Trophoblast cell (in vitro differentiated cells and primary cell): ENCODE data around the gene LMBRD1.
A peak's percentile ranks its signal among the peaks of the same experiment; 100 is the strongest.
"Not testable (repeated sequence)": the region's sequence is repeated elsewhere in the genome, so short reads cannot be mapped to it uniquely, and the experiment has no call there.

Experiments used
- DNase-seq, 2 donors: peaks; one replicate each; pipeline ENCODE4 v3.0.0-alpha.2; 2016
- H2AFZ ChIP-seq: 2 replicates; pipeline ENCODE4 v1.6.1; 2013; ENCODE audit warnings: low read length, moderate library complexity, mild to moderate bottlenecking; ENCODE audit not compliant: insufficient read depth, poor library complexity
- H2AK5ac ChIP-seq: 2 replicates; pipeline ENCODE4 v1.6.1; 2013; ENCODE audit warnings: mild to moderate bottlenecking, low read length
- H2BK120ac ChIP-seq: 2 replicates; pipeline ENCODE4 v1.6.1; 2013; ENCODE audit warnings: low read length, mild to moderate bottlenecking, moderate library complexity; ENCODE audit not compliant: insufficient read depth, poor library complexity
- H2BK12ac ChIP-seq: 2 replicates; pipeline ENCODE4 v1.6.1; 2013; ENCODE audit warnings: mild to moderate bottlenecking, low read length, moderate library complexity
- H2BK5ac ChIP-seq: 2 replicates; pipeline ENCODE4 v1.6.1; 2013; ENCODE audit warnings: low read length, low read depth, moderate library complexity, mild to moderate bottlenecking; ENCODE audit not compliant: poor library complexity
- H3K14ac ChIP-seq: 2 replicates; pipeline ENCODE4 v1.6.1; 2013; ENCODE audit warnings: mild to moderate bottlenecking, low read length
- H3K18ac ChIP-seq: 2 replicates; pipeline ENCODE4 v1.6.1; 2013; ENCODE audit warnings: mild to moderate bottlenecking, low read length
- H3K23ac ChIP-seq: 2 replicates; pipeline ENCODE4 v1.6.1; 2013; ENCODE audit warnings: low read length
- H3K27ac ChIP-seq: 2 replicates; pipeline ENCODE4 v1.5.1; 2013; ENCODE audit warnings: low read depth, mild to moderate bottlenecking, inconsistent platforms, low read length, moderate library complexity
- H3K27me3 ChIP-seq: 2 replicates; pipeline ENCODE4 v1.6.1; 2013; ENCODE audit warnings: inconsistent platforms, mild to moderate bottlenecking, low read length, moderate library complexity; ENCODE audit not compliant: insufficient read depth
- H3K36me3 ChIP-seq, 2 experiments: 1 replicate in 1 of 2; 2 replicates in 1 of 2; pipeline ENCODE4 v1.6.1; 2013; ENCODE audit warnings: low read length in 2 of 2, mild to moderate bottlenecking in 2 of 2, moderate library complexity in 1 of 2; ENCODE audit not compliant: insufficient read depth in 2 of 2, control insufficient read depth in 1 of 2
- H3K4ac ChIP-seq: 2 replicates; pipeline ENCODE4 v1.6.1; 2013; ENCODE audit warnings: low read depth, mild to moderate bottlenecking, low read length, moderate library complexity
- H3K4me1 ChIP-seq, 2 experiments: 1 replicate in 1 of 2; 2 replicates in 1 of 2; pipeline ENCODE4 v1.6.1; 2013; ENCODE audit warnings: low read length in 2 of 2, mild to moderate bottlenecking in 2 of 2, moderate library complexity in 1 of 2; ENCODE audit not compliant: insufficient read depth in 2 of 2, control insufficient read depth in 1 of 2
- H3K4me2 ChIP-seq: 2 replicates; pipeline ENCODE4 v1.6.1; 2013; ENCODE audit warnings: inconsistent platforms, mild to moderate bottlenecking, low read length, moderate library complexity
- H3K4me3 ChIP-seq: 2 replicates; pipeline ENCODE4 v1.5.1; 2013; ENCODE audit warnings: mild to moderate bottlenecking, low read depth, low read length, inconsistent platforms
- H3K79me1 ChIP-seq: one replicate; pipeline ENCODE4 v1.6.1; 2013; ENCODE audit warnings: low read length
- H3K79me2 ChIP-seq: 2 replicates; pipeline ENCODE4 v1.6.1; 2013; ENCODE audit warnings: low read length, mild to moderate bottlenecking; ENCODE audit not compliant: control insufficient read depth, insufficient read depth, poor library complexity
- H3K9ac ChIP-seq: 2 replicates; pipeline ENCODE4 v1.6.1; 2013; ENCODE audit warnings: mild to moderate bottlenecking, low read length
- H3K9me3 ChIP-seq: 2 replicates; pipeline ENCODE4 v1.6.1; 2013; ENCODE audit warnings: low read depth, mild to moderate bottlenecking, control low read depth, inconsistent platforms, low read length; ENCODE audit not compliant: insufficient read depth
- H4K12ac ChIP-seq: 2 replicates; pipeline ENCODE4 v1.6.1; 2013; ENCODE audit warnings: low read depth, mild to moderate bottlenecking, low read length, moderate library complexity
- H4K8ac ChIP-seq: 2 replicates; pipeline ENCODE4 v1.6.1; 2013; ENCODE audit warnings: low read depth, mild to moderate bottlenecking, low read length, moderate library complexity
- H4K91ac ChIP-seq: one replicate; pipeline ENCODE4 v1.6.1; 2013; ENCODE audit warnings: low read depth, mild to moderate bottlenecking, low read length, moderate library complexity
- WGBS: extraction: QIAGEN DNeasy Blood & Tissue Kit; methylation state at CpG from one replicate; pipeline ENCODE4 v1.1.7; 2013; ENCODE audit warnings: missing lambda C conversion rate; ENCODE audit not compliant: insufficient read length, insufficient coverage; ENCODE audit errors: extremely low coverage; 5-methylcytosine and 5-hydroxymethylcytosine counted together

The LMBRD1 gene

DNA sequence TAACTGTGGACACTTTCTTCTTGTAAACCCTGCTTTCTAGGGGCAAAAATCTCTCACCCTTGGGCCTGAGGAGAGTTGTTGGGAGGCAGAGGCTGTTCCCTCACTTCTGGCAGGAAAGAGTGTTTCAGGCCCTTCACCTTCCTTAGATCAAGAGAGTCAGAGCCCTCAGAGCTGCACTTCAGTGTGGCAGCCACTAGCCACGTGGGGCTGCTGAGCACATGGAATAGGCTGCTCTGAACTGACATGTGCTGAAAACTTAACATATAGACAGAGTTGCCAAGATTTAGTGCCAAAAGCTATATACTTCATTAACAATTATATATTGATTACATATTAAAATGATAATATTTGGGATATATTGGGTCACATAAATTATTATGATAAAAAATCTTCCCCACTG, 4.4 kb upstream of the LMBRD1 start:
- H3K79me2 ChIP-seq, result peaks cover 4% of the 10 kb centered on the region
- no CpG with 5 or more reads among the region's 1 CpG for WGBS
- no peak overlapping the region for H3K4me3 ChIP-seq
- H3K36me3 ChIP-seq, result no peaks in the 10 kb centered on the region
- peak overlapping the region; percentile 18 for H2BK12ac ChIP-seq
- H4K8ac ChIP-seq, result peak overlapping the region; percentile 80
- no peak overlapping the region for H3K18ac ChIP-seq
- no peaks in the 10 kb centered on the region for H3K9me3 ChIP-seq
- H3K4me1 ChIP-seq, result peaks cover 0 to 3% of the 10 kb centered on the region in 2 experiments
- H4K91ac ChIP-seq, result peak overlapping the region; percentile 11
- H4K12ac ChIP-seq, result no peak overlapping the region
- no peak overlapping the region for H3K4me2 ChIP-seq
- DNase-seq, result no peak
- no peak overlapping the region for H2BK120ac ChIP-seq
- H3K27ac ChIP-seq, result no peak overlapping the region
- H3K27me3 ChIP-seq, result no peaks in the 10 kb centered on the region
- no peak overlapping the region for H3K9ac ChIP-seq
- H2AK5ac ChIP-seq, result no peak overlapping the region
- no peak overlapping the region for H3K23ac ChIP-seq
- peaks cover 4% of the 10 kb centered on the region for H3K79me1 ChIP-seq
- H3K4ac ChIP-seq, result no peak overlapping the region
- H3K14ac ChIP-seq, result no peak overlapping the region
- peak overlapping the region; percentile 17 for H2AFZ ChIP-seq
- no peak overlapping the region for H2BK5ac ChIP-seq

GRCh38 chr6:69798796-69799195, 2.0 kb upstream of the LMBRD1 start:
- H3K18ac ChIP-seq, H3K14ac ChIP-seq, H2BK5ac ChIP-seq, H3K36me3 ChIP-seq, H3K79me2 ChIP-seq, H3K79me1 ChIP-seq, H2AK5ac ChIP-seq, H3K23ac ChIP-seq, H3K4me2 ChIP-seq, H3K9ac ChIP-seq, H3K4me1 ChIP-seq, H2AFZ ChIP-seq, H4K91ac ChIP-seq, H3K27ac ChIP-seq, H3K9me3 ChIP-seq, H2BK120ac ChIP-seq, H4K8ac ChIP-seq, H2BK12ac ChIP-seq, H4K12ac ChIP-seq, DNase-seq, H3K4me3 ChIP-seq, H3K4ac ChIP-seq, H3K27me3 ChIP-seq: not testable (repeated sequence)

DNA sequence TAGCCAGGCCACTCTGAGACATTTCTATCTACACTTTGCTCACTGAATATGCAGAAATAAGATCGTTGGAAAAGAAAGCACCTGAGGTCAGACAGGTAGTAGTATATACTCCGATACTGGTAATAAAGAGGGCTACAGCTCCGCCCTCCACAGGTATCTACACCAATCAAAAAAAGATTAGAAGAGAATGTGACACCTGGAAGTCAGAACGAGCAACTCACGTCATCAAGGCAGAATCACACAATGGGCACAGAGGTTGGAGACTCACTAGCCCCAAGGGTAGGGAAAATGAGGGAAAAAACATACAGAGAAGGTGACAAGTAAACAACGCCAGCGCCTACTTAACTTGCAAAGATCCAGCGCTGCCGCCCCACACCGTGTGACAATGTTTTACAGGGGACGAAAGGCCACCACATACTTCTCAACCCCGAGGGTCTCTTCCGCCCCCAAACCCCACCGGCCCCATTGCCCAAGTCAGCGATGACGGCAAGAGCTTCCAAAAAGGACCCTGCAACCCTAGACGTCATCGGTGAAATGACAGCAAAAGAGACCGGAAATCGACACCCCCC, 653 bp downstream of the LMBRD1 start:
- H3K4me2 ChIP-seq, result peak overlapping the region; percentile 77
- H3K4me1 ChIP-seq, result peaks cover 6 to 13% of the 10 kb centered on the region in 2 experiments
- H3K27ac ChIP-seq, result peak overlapping the region; percentile 94
- no peaks in the 10 kb centered on the region for H3K27me3 ChIP-seq
- WGBS, result no CpG with 5 or more reads among the region's 20 CpGs
- H3K9me3 ChIP-seq, result no peaks in the 10 kb centered on the region
- H3K18ac ChIP-seq, result peak overlapping the region; percentile 95
- H3K9ac ChIP-seq, result peak overlapping the region; percentile 99
- peaks cover 16% of the 10 kb centered on the region for H3K79me1 ChIP-seq
- peak overlapping the region; percentile 89 for H2BK5ac ChIP-seq
- peak overlapping the region; percentile 81 for H4K8ac ChIP-seq
- peak overlapping the region; percentile 86 for H2AFZ ChIP-seq
- H2AK5ac ChIP-seq, result peak overlapping the region; percentile 57
- H4K91ac ChIP-seq, result peak overlapping the region; percentile 93
- peak overlapping the region; percentile 45 for H2BK12ac ChIP-seq
- no peak overlapping the region for H3K23ac ChIP-seq
- peak overlapping the region; percentile 83 for H3K4me3 ChIP-seq
- H3K36me3 ChIP-seq, result peaks cover 0 to 2% of the 10 kb centered on the region in 2 experiments
- H4K12ac ChIP-seq, result peak overlapping the region; percentile 83
- H3K4ac ChIP-seq, result peak overlapping the region; percentile 90
- peaks cover 9% of the 10 kb centered on the region for H3K79me2 ChIP-seq
- DNase-seq, result peak; percentile 84 to 91
- peak overlapping the region; percentile 83 for H3K14ac ChIP-seq
- peak overlapping the region; percentile 48 for H2BK120ac ChIP-seq

DNA sequence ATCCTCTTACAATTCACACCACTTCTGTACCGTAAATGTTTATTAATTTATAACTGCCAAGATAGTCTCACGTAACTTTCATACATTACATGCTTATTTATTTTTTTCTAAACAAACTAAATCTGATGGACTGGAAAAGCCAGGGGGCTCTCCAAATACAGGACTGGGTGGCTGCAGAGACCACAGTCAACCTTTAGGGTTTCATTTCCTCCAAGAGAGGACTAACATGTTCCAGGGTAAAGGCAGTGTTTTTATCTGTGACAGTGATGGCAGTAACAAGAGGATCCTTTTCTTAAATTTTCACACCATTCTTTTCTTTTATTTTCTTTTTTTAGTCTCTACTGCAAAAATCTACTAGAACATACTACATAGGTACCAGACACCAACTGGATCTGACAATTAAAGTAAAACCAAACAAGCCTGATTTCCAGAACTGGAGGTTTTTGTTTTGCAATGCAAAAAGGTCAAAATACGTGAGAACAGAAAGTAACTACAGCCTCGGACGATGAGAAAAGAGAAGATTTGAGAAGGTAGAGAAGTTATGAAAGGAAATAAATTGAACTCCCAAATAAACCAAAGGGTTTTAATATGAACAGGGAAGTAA, 1.2 kb downstream of the LMBRD1 start:
- Histone ChIP-seq H3K23ac (no peak overlapping the region), H3K18ac (no peak overlapping the region), H3K79me1 (peaks cover 18% of the 10 kb centered on the region), H3K4me1 (peaks cover 6 to 13% of the 10 kb centered on the region in 2 experiments), H4K91ac (no peak overlapping the region), H2BK12ac (no peak overlapping the region), H3K27me3 (no peaks in the 10 kb centered on the region), H3K9ac (no peak overlapping the region), H3K4ac (peak overlapping the region; percentile 68), H3K9me3 (no peaks in the 10 kb centered on the region), H4K12ac (no peak overlapping the region), H3K79me2 (peaks cover 9% of the 10 kb centered on the region), H4K8ac (no peak overlapping the region), H2AK5ac (no peak overlapping the region), H3K36me3 (peaks cover 0 to 2% of the 10 kb centered on the region in 2 experiments), H3K27ac (peak overlapping the region; percentile 94), H2BK5ac (no peak overlapping the region), H2BK120ac (no peak overlapping the region), H3K4me3 (no peak overlapping the region), H3K4me2 (peak overlapping the region; percentile 77), H2AFZ (no peak overlapping the region), H3K14ac (no peak overlapping the region)
- peak in 1 of 2 donors; percentile 1 for DNase-seq
- WGBS, result no CpG with 5 or more reads among the region's 5 CpGs
